Prostate gland (tissue), 2 donors: ENCODE data around the gene OR51I1.

Experiments used
- POLR2AphosphoS5 ChIP-seq: sonication (generic); formaldehyde crosslinking; IDR thresholded peaks from one replicate; pipeline ENCODE4 v1.6.1; 2017; ENCODE audit warnings: antibody characterized with exemption
- TF ChIP-seq, protein P1 (sequence below), 4 experiments: fragments of 200-600 bp in 2 of 4; fragments of 450-650 bp in 2 of 4; sonication (generic) in 2 of 4; IDR thresholded peaks; 1 replicate in 3 of 4; 2 replicates in 1 of 4; pipeline ENCODE4 v1.5.1; 2016 to 2019; ENCODE audit warnings: antibody characterized with exemption in 4 of 4, mild to moderate bottlenecking in 2 of 4, moderate library complexity in 2 of 4

DNA sequence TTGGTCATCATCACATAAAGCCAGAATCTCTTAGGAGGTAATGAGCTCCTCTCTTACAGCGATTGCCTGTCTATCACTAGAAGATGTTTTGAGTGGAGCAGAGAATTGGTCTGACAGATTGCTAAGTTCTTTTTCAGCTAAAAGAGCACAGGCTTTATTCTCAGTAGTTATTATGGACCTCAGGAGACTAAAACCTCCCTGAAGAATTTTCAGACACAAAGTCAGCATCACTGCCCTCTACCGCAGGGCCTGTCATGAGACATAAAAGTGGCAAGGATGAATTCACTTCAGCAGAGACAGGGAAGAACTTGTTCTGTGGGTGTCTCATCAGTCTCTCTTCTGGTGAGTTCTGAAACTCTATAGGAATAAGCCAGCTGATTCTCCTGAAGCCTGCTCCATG, 7.7 kb upstream of the OR51I1 start, which contains the start of gene OR51I2:
- TF ChIP-seq, protein P1, sequence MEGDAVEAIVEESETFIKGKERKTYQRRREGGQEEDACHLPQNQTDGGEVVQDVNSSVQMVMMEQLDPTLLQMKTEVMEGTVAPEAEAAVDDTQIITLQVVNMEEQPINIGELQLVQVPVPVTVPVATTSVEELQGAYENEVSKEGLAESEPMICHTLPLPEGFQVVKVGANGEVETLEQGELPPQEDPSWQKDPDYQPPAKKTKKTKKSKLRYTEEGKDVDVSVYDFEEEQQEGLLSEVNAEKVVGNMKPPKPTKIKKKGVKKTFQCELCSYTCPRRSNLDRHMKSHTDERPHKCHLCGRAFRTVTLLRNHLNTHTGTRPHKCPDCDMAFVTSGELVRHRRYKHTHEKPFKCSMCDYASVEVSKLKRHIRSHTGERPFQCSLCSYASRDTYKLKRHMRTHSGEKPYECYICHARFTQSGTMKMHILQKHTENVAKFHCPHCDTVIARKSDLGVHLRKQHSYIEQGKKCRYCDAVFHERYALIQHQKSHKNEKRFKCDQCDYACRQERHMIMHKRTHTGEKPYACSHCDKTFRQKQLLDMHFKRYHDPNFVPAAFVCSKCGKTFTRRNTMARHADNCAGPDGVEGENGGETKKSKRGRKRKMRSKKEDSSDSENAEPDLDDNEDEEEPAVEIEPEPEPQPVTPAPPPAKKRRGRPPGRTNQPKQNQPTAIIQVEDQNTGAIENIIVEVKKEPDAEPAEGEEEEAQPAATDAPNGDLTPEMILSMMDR (IDR thresholded peaks at IDR 0.05), result no peak
- no peak for TF ChIP-seq POLR2AphosphoS5
